Endometrial microvascular endothelial cells (primary cell): ENCODE results near the gene FYTTD1. TPM values are rescaled to one million over a fixed set of nuclear protein-coding genes. Genes with fewer than 3 reads are reported as not detected.

Experiments
- in situ Hi-C: cut with HindIII; loops from 2 replicates; pipeline ENCODE4 v1.10.0; 2017; ENCODE audit warnings: low sequenced_read_pairs, low pct_unique_long_range_greater_than_20kb; ENCODE audit errors: inconsistent ontology term
- total RNA-seq: library from RNA; depleted of rRNA; stranded (reverse); fragments of >200 nt; gene quantifications from one replicate; pipeline ENCODE4 v1.2.3, GENCODE V29; 2015; ENCODE audit errors: inconsistent ontology term

FYTTD1 gene
- total RNA-seq, 1 donor from 2014 or later = 53.4 TPM

GRCh38 chr3:197736010-197736490, 13.6 kb upstream of the FYTTD1 start:
- in situ Hi-C loops = no loop called here

GRCh38 chr3:197736491-197737318, 13.0 kb upstream of the FYTTD1 start, which contains the start of gene RUBCN:
Gene RUBCN, minus strand, starts transcription at chr3:197736904. Its CDS starts 185 bp downstream, at chr3:197736719.
- in situ Hi-C loops = no loop called here

GRCh38 chr3:197737319-197737649, 12.4 kb upstream of the FYTTD1 start:
- in situ Hi-C loops = no loop called here

- in situ Hi-C loops = no loop called here
Observed at GRCh38 chr3:197737749-197738462, 11.8 kb upstream of the FYTTD1 start.

- in situ Hi-C loops = no loop called here
Observed at GRCh38 chr3:197742787-197743186, 6.9 kb upstream of the FYTTD1 start.

GRCh38 chr3:197746209-197746608, 3.5 kb upstream of the FYTTD1 start:
- in situ Hi-C loops = no loop called here

- in situ Hi-C loops = no loop called here
Observed at GRCh38 chr3:197746801-197747237, 2.9 kb upstream of the FYTTD1 start.

- in situ Hi-C loops = no loop called here
Observed at GRCh38 chr3:197748597-197749314, 927 bp upstream of the FYTTD1 start.

GRCh38 chr3:197749315-197749600, 425 bp upstream of the FYTTD1 start:
- in situ Hi-C loops = no loop called here

- in situ Hi-C loops = no loop called here
Observed at GRCh38 chr3:197750396-197750831, 731 bp downstream of the FYTTD1 start.

- in situ Hi-C loops = no loop called here
Observed at GRCh38 chr3:197750858-197751737, 1.4 kb downstream of the FYTTD1 start.

GRCh38 chr3:197752107-197752506, 2.4 kb downstream of the FYTTD1 start:
- in situ Hi-C loops = no loop called here

GRCh38 chr3:197753263-197753662, 3.6 kb downstream of the FYTTD1 start:
- in situ Hi-C loops = no loop called here

GRCh38 chr3:197756704-197757103, 7.0 kb downstream of the FYTTD1 start:
- in situ Hi-C loops = no loop called here

GRCh38 chr3:197758512-197758911, 8.8 kb downstream of the FYTTD1 start:
- in situ Hi-C loops = no loop called here

- in situ Hi-C loops = no loop called here
Observed at GRCh38 chr3:197761784-197762183, 12.1 kb downstream of the FYTTD1 start.

- in situ Hi-C loops = no loop called here
Observed at GRCh38 chr3:197775317-197775716, 25.6 kb downstream of the FYTTD1 start.

GRCh38 chr3:197782230-197782629, 32.5 kb downstream of the FYTTD1 start:
- in situ Hi-C loops = no loop called here
